ENCODE data around the gene ACD. TPM values are rescaled to one million over a fixed set of nuclear protein-coding genes. Genes with fewer than 3 reads are reported as not detected.

Gene ACD
- total and polyA plus RNA-seq, 2 of the 4 experiments (the other 2 are of a cell fraction), result 15.6 to 31.1 TPM

- H3K27me3 ChIP-seq (ENCODE audit: control insufficient read depth, insufficient read depth, low read length), result no peaks in the 10 kb centered on the region
- H2AK9ac ChIP-seq (replicated peaks; ENCODE audit: low read depth, low read length, poor library complexity), result no peak overlapping the region
- DNase-seq (no peak), ATAC-seq (ENCODE audit: low read depth) (no peak)
- H3K4ac ChIP-seq (ENCODE audit: low read depth, low read length), result no peak overlapping the region
- H3K18ac ChIP-seq (ENCODE audit: low read depth, low read length), result no peak overlapping the region
- H3K9ac ChIP-seq (ENCODE audit: low read depth, low read length), result no peak overlapping the region
- H3K23ac ChIP-seq (ENCODE audit: low read depth, low read length), result no peak overlapping the region
- no TSS peak for BruUV-seq (replicated peaks)
- H3K9me3 ChIP-seq (ENCODE audit: control insufficient read depth, insufficient read depth, low read length), result no peaks in the 10 kb centered on the region
- peaks cover 0 to 17% of the 10 kb centered on the region in 2 experiments; a peak in 2 of 4 replicates for H3K79me1 ChIP-seq (ENCODE audit: low read depth in 1 of 2, low read length in 2 of 2)
- in situ Hi-C loops (cut with MboI; ENCODE audit: low sequenced_read_pairs) (no loop called here), intact Hi-C loops (cut with micrococcal nuclease) (loop anchor here (10.0 kb wide), 1 partner anchor 356 kb away; no protein-coding TSS in a partner anchor), dilution Hi-C loops (cut with HindIII; ENCODE audit: low sequenced_read_pairs, unreplicated experiment) (no loop called here)
- H2AFZ ChIP-seq (replicated peaks; ENCODE audit: low read length, poor library complexity), result no peak overlapping the region
- POLR2A ChIA-PET (ENCODE audit: unreplicated experiment), result no interaction called here
- H4K5ac ChIP-seq (ENCODE audit: low read depth, low read length), result no peak overlapping the region
- WGBS, 2 experiments (ENCODE audit: extremely low coverage in 2 of 2, insufficient read length in 1 of 2), result no CpG with 5 or more reads among the region's 12 CpGs
- no peak overlapping the region for H3K56ac ChIP-seq (ENCODE audit: extremely low read depth, insufficient read depth, low read length)
- H3K27ac ChIP-seq (ENCODE audit: insufficient read depth, low read length), result no peak overlapping the region
- no peak overlapping the region for H2AK5ac ChIP-seq (ENCODE audit: low read depth, low read length)
- H3K14ac ChIP-seq (replicated peaks; ENCODE audit: low read depth, low read length), result no peak overlapping the region
- no peak overlapping the region for H2BK120ac ChIP-seq (ENCODE audit: low read depth, low read length)
- H2BK15ac ChIP-seq (ENCODE audit: low read depth, low read length), result no peak overlapping the region
- H3K9me1 ChIP-seq (ENCODE audit: insufficient read depth, low read length), result peaks cover 7% of the 10 kb centered on the region; the same call in 1 of the 2 replicates
- no peak overlapping the region for H4K8ac ChIP-seq (ENCODE audit: low read depth in 2 of 2, low read length in 2 of 2)
- peaks cover under 1% of the 10 kb centered on the region; the same call in 1 of the 2 replicates for H3K4me1 ChIP-seq (ENCODE audit: control insufficient read depth, insufficient read depth, low read length)
- no peak overlapping the region for H2BK5ac ChIP-seq (ENCODE audit: low read depth, low read length, poor library complexity, severe bottlenecking)
- CTCF ChIA-PET, result no interaction called here
- H3K4me2 ChIP-seq (ENCODE audit: low read depth, low read length), result no peak overlapping the region
- H2BK20ac ChIP-seq (ENCODE audit: low read depth, low read length), result no peak overlapping the region
- H4K91ac ChIP-seq (ENCODE audit: insufficient read depth, low read depth, low read length), result no peak overlapping the region
- TF ChIP-seq BHLHE40 (IDR thresholded peaks at IDR 0.05; ENCODE audit: low read depth, low read length) (no peak), CTCF (conservative IDR thresholded peaks at IDR 0.05; ENCODE audit: low read depth, low read length) (no peak), USF2 (IDR thresholded peaks at IDR 0.05; ENCODE audit: low read depth, low read length) (no peak), NFE2L2 (IDR thresholded peaks at IDR 0.05; ENCODE audit: low read depth, low read length) (no peak), CHD1 (IDR thresholded peaks at IDR 0.05; ENCODE audit: low read depth, low read length) (no peak), RFX5 (IDR thresholded peaks at IDR 0.05; ENCODE audit: low read depth, low read length) (no peak), MXI1 (IDR thresholded peaks at IDR 0.05; ENCODE audit: borderline replicate concordance, low read depth, low read length) (no peak), SMC3 (IDR thresholded peaks at IDR 0.05; ENCODE audit: low read depth, low read length) (no peak), CEBPB (IDR thresholded peaks at IDR 0.05; ENCODE audit: low read depth, low read length) (no peak), RCOR1 (IDR thresholded peaks at IDR 0.05; ENCODE audit: insufficient replicate concordance, low read length) (no peak), MAZ (IDR thresholded peaks at IDR 0.05; ENCODE audit: borderline replicate concordance, low read depth, low read length) (no peak), RAD21 (IDR thresholded peaks at IDR 0.05; ENCODE audit: low read length) (no peak), FOS (IDR thresholded peaks at IDR 0.05; ENCODE audit: low read depth, low read length) (no peak), POLR2A (IDR thresholded peaks at IDR 0.05; ENCODE audit: low read depth, low read length) (no peak)
- H3K4me3 ChIP-seq (ENCODE audit: insufficient read depth, low read depth, low read length), result no peak overlapping the region
- peaks cover 16% of the 10 kb centered on the region for H3K36me3 ChIP-seq (ENCODE audit: control insufficient read depth, insufficient read depth, low read length)
- H4K20me1 ChIP-seq (ENCODE audit: insufficient read depth, low read length), result no peaks in the 10 kb centered on the region
These were observed 18.4 kb upstream of the ACD start for GRCh38 chr16:67678354-67679023.

Data from IMR-90 (cell line).